Suppressor macrophage treated with lipopolysaccharide for 1 hour (primary cell): ENCODE measurements around the gene AMOTL2.

Source experiments
- DNase-seq, 3 donors: peaks; one replicate each; pipeline ENCODE4 v3.0.0-alpha.2; 2020 to 2022

Gene AMOTL2

DNA sequence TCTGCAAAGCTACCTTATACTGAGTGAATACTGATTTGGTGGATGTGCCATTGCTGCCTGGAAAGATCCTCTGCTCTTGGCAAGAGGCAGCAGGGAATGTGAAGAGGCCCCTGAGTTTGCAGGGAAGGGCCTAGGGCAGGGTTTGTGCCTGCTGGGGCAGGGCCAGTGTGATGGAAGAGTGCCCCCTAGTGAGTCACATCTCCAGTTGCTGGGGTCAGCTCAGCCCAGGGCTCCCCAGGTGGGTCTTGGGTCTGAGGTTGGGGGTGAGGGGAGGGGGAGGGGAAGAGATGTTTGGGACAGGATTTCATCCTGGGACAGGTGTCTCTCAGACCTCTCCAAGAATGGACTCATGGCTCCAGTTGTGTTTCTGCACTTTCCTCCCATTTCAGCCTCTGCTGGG is 4.1 kb upstream of the AMOTL2 start:
- peak in 1 of 3 donors; percentile 38 for DNase-seq

GRCh38 chr3:134377896-134378295 is 3.6 kb upstream of the AMOTL2 start:
- no peak for DNase-seq

- no peak for DNase-seq
Measured at GRCh38 chr3:134376786-134377426, 2.7 kb upstream of the AMOTL2 start.

DNA sequence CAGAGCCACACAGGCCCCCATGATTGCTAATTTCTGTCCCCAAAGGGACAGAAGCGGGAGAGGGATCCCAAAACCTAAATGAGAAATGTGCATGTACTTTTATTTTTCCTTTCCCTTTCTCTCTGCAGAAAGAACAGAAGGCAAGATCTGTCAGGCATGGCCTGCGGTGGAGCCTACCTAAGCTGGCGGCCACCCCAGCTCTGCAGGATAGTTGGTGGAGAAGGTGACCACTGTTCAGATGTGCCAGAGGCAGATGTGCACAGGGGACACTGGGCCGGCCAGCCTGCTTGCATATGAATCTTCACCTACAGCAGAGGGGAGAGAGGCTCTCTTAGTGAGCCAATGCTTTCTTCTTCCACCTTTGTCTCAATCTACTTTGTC is 2.1 kb upstream of the AMOTL2 start:
- DNase-seq = no peak

- no peak for DNase-seq
Measured at GRCh38 chr3:134375582-134376384, 1.5 kb upstream of the AMOTL2 start.

DNA sequence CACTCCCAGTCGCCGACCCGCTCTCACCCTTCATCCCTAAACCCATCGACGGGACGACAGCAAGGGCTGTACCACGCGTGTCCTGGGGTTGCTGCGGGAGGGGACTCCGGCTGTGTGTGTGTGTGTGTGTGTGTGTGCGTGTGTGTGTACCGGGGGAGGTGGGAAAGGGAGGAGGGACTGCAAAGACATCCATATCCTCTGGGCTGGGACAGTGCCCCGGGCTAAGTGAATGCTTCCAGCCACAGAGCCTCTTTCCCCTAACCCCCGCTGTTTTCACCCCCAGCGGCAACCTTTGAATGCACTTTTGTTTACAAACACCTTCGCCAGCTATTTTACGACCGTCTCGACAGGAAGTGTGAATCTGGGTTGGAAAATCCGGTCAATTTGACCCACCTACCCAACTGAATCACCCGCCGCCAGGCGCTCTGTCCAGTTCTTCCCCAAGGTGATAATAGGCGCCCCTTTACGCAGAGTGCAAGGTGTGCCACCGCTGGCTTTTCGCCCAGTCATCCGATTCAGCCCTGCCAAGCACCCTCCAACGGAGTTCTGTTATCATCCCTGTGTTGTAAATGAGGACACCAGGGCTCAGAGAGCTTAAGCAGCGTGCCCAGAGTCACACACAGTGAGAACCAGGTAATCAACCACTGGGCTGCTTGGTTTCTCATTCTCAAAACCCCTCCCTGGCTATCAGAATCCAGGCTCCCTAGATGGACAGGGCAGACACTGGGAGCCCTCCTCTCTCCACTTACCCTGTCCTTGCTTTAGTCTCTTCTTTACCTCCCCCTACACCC is 739 bp upstream of the AMOTL2 start:
- DNase-seq = no peak

DNA sequence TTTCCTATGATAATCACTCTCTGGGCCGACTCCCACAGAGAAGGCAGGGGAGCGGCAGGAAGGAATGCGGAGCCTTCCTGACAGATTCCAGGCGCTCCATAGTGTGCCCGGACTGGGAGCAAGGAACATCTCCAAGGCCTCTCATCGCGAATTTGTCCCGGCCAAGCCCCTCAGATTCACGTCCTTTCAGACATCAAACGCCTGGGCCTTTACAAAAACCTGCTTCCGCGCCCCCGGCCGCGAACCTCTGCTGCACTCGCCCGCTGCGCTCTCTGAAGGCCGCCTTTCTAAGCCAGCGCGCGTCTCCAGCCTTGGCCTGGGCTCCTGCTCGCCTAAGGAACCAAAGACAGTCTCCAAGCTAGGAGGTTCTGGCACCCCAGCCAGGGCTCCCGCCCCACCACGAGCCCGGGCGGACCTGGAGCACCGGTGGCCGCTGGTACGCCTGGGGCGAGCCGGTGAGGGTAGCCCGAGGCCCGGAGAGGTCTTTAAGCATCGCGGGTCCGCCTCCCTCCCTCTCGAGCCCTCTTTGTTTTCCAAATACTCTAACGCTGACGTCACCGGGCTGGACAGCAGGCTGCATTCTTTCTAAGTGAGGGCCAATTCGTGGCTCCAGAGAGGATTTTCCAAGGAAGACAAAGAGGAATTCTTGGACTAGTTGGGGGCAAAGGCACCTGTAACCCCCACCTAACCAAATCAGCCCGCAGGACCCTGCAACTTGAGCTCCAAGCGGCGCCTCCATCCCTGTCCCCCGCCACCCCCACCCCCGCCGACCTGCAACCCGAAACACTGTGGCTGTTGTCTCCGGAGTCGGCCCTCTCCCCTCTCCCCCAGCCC is 759 bp downstream of the AMOTL2 start:
- peak; percentile 16 to 42 (median 21) for DNase-seq

- no peak for DNase-seq
Measured at GRCh38 chr3:134372396-134373270, 1.6 kb downstream of the AMOTL2 start.

DNA sequence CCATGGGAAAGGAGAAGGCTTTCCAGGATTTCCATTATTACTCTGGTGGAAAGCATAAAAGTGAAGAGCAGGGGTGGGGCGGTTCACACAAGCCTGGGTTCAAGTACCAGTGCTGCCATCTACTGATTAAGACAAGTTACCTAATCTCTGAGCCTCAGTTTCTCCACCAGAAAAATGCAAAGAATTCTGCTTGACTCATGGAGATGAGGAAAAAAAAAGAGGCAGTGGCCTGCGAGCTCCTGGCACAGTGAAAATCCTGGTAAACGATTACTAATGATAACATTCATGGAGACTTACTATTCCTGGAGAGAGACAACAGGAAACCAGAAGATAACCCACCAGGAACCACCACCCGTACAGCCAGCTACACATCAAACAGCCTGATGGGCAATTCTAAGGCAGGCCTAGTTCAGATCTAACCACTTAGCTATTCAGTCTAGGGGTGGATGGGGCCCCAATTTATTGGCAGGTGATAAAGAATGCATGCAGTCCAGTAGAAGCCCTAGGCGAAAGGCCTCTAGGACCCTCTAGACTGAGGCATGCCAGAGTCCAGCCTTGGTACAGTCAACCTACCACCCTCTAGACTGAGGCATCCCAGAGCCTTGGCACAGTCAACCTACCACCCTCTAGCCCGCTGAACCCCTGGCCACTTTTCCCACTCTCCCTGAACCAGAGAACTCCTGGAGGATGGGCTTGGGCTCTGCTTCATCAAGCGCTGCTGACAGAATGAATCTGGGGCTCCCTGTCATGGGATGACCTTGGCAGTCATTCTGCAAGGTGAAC is 2.5 kb downstream of the AMOTL2 start:
- no peak for DNase-seq

GRCh38 chr3:134370611-134371531 is 3.4 kb downstream of the AMOTL2 start:
- DNase-seq = no peak

- no peak for DNase-seq
Measured at GRCh38 chr3:134369861-134370596, 4.2 kb downstream of the AMOTL2 start.

DNA sequence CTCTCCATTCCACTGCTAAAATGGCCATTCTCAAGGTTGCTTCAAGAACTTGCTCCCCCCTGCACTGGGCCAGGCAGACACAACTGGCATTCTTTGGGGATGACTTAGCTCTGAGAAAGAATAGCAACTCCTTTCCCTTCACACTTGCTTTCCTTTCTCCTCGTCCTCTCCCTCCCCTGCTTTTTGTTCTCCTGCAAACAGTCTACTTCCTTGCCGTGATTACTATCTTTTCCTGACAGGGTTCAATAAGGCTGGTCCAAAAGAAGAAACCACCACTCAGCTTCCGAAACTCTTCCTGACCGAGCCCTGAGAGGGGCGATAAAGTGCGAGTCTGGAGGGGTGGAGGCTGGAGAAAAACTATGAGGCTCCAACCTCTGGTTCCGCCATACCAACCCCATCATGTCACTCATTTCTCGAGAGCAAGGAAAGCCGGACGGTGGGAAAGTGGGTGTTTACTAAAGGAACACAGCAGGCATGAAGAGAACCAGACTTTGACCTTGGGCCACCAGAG is 5.0 kb downstream of the AMOTL2 start:
- no peak for DNase-seq

DNA sequence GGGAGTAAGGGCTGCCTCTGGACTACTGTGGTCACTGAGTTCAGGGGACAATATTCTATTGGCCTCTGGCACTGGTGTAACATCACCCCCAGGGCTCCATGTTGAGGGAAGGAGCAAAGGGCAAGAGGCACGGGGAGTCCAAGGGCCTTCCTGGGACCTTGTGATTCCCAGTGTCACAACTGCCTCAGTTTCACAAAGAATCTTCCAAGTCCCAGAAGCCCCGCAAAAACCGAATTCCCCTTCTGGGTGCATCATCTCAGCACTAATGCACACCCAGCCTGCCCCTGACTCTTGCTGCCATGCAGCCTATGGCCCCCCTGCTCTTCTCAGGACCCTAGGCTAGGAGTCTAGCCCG is 5.5 kb downstream of the AMOTL2 start:
- DNase-seq = no peak

DNA sequence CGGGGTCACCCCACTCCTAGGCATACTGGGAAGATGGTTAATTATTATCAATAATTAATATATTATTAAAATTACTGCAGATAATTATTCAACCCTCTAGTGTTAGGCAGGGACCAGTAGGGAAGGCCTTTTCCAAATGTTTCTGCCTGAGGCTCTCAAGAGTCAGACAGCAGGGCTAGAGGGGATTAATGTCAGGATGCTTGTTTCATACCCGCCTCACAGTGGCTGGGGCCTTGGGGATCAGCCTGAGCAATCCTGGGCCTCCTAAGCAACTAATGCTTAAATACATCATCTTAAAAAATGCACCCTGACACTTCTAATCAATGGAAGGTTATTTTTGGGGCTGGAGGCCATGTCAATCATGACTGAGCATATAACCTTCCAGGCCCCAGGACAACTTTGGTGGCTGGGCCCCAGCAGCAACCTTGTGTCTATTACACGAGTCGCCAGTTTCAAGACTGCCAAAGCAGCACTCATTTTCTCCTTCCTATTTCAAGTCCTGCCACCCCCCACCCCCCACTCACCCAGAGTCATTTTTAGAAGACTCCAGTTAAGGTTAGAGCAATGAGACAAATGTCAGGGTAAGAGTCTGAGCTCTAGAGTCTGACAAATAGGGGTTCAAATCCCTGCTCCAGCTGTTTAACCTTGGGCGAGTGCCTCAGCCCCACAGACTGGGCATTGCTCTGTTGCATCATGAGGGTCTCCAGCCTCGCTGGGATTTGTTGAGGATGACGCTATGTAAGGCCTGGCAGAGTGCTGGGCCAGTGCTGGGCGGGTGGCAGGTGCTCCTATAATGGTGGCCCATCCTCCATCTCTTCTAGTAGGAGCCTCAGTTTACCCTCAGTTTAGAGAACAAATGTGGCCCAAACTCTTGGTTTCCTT is 6.1 kb downstream of the AMOTL2 start:
- DNase-seq = no peak

GRCh38 chr3:134366928-134367811 is 7.1 kb downstream of the AMOTL2 start:
- no peak for DNase-seq

GRCh38 chr3:134366221-134366927 is 7.9 kb downstream of the AMOTL2 start:
- no peak for DNase-seq
